B cell (primary cell): ENCODE data around the gene IRAK2. TPM values are rescaled to one million over a fixed set of nuclear protein-coding genes. Genes with fewer than 3 reads are reported as not detected.
A peak's percentile ranks its signal among the peaks of the same experiment; 100 is the strongest.

Source experiments
- ATAC-seq: fragments of 200-7000 bp; cut with Tn5 transposase; one replicate; pipeline ENCODE4 v1.10.0; 2021; ENCODE audit warnings: low read depth, mild to moderate bottlenecking, moderate number of reproducible peaks, moderate library complexity
- CTCF ChIA-PET: fragments of 350-600 bp; sonication (Branson Sonifier 250); formaldehyde crosslinking; loops from one replicate; lab custom pipeline; 2021; ENCODE audit warnings: antibody characterized with exemption, inconsistent platforms; lab: Charles Lee
- POLR2A ChIA-PET: fragments of 350-600 bp; sonication (Branson Sonifier 250); formaldehyde crosslinking; loops from one replicate; lab custom pipeline; 2021; ENCODE audit warnings: antibody characterized with exemption; lab: Charles Lee
- DNase-seq: peaks from one replicate; pipeline ENCODE4 v3.0.0; 2013
- H2AFZ ChIP-seq: 2 replicates; pipeline ENCODE4 v1.6.1; 2012; ENCODE audit warnings: mild to moderate bottlenecking, low read depth, low read length; ENCODE audit not compliant: insufficient read depth, poor library complexity, severe bottlenecking
- H3K27ac ChIP-seq, 2 donors: 1 replicate in 1 of 2; 2 replicates in 1 of 2; pipeline ENCODE4 v1.5.1; 2012 to 2013; ENCODE audit warnings: low read length in 2 of 2, mild to moderate bottlenecking in 2 of 2, moderate library complexity in 1 of 2
- H3K27me3 ChIP-seq, 4 experiments: fragments of 200-600 bp in 1 of 4; sonication (generic) in 1 of 4; replicated peaks in 1 of 4; 1 replicate in 2 of 4; 2 replicates in 2 of 4; pipeline versions ENCODE4 v1.6.1 to v1.7.0; 2013 to 2016; ENCODE audit warnings: low read length in 3 of 4, mild to moderate bottlenecking in 2 of 4, mixed read lengths in 1 of 4, moderate library complexity in 1 of 4; ENCODE audit not compliant: insufficient read depth in 4 of 4, control insufficient read depth in 3 of 4; ENCODE audit errors: control extremely low read depth in 1 of 4
- H3K36me3 ChIP-seq, 2 experiments: replicated peaks in 1 of 2; 1 replicate in 1 of 2; 2 replicates in 1 of 2; pipeline versions ENCODE4 v1.6.1 to v1.7.1; 2013; ENCODE audit warnings: low read length in 1 of 2; ENCODE audit not compliant: insufficient read depth in 2 of 2, control insufficient read depth in 1 of 2; ENCODE audit errors: control extremely low read depth in 1 of 2, extremely low read depth in 1 of 2
- H3K4me1 ChIP-seq, 2 donors: fragments of 200-600 bp in 1 of 2; sonication (generic) in 1 of 2; 1 replicate in 1 of 2; 2 replicates in 1 of 2; pipeline versions ENCODE4 v1.5.1 to v1.6.1; 2013 to 2017; ENCODE audit warnings: low read length in 2 of 2; ENCODE audit not compliant: control insufficient read depth in 2 of 2, insufficient read depth in 2 of 2
- H3K4me2 ChIP-seq: replicated peaks from 2 replicates; pipeline ENCODE3; 2012; ENCODE audit warnings: mild to moderate bottlenecking, low read depth, low read length; ENCODE audit not compliant: poor library complexity, severe bottlenecking
- H3K4me3 ChIP-seq, 5 experiments: fragments of 200-600 bp in 1 of 5; sonication (generic) in 1 of 5; 1 replicate in 3 of 5; 2 replicates in 2 of 5; pipeline versions ENCODE4 v1.5.1 to v1.7.0; 2011 to 2016; ENCODE audit warnings: low read length in 4 of 5, mild to moderate bottlenecking in 4 of 5, low read depth in 2 of 5, control low read depth in 1 of 5, moderate library complexity in 1 of 5; ENCODE audit not compliant: insufficient read depth in 1 of 5; ENCODE audit errors: control extremely low read depth in 1 of 5, extremely low read depth in 1 of 5
- H3K79me2 ChIP-seq: fragments of 200-600 bp; sonication (generic); one replicate; pipeline ENCODE4 v1.6.0; 2016; ENCODE audit warnings: low read length; ENCODE audit not compliant: control insufficient read depth, insufficient read depth
- H3K9ac ChIP-seq: fragments of 200-600 bp; sonication (generic); 2 replicates; pipeline ENCODE4 v1.6.1; 2017; ENCODE audit warnings: mild to moderate bottlenecking, low read length, moderate library complexity
- H3K9me3 ChIP-seq, 3 donors: one replicate each; pipeline versions ENCODE4 v1.6.1 to v1.7.1; 2013; ENCODE audit warnings: low read length in 2 of 3; ENCODE audit not compliant: control insufficient read depth in 2 of 3, insufficient read depth in 1 of 3; ENCODE audit errors: control extremely low read depth in 1 of 3
- H4K20me1 ChIP-seq: 2 replicates; pipeline ENCODE4 v1.6.0; 2012; ENCODE audit warnings: mild to moderate bottlenecking, low read length; ENCODE audit not compliant: insufficient read depth, control insufficient read depth, poor library complexity, severe bottlenecking
- H3K27ac Mint-ChIP-seq: one replicate; pipeline ENCODE4 v1.8.0; 2021; ENCODE audit warnings: mixed read lengths
- H3K27me3 Mint-ChIP-seq: one replicate; pipeline ENCODE4 v1.8.0; 2021; ENCODE audit warnings: mixed read lengths
- H3K4me1 Mint-ChIP-seq: one replicate; pipeline ENCODE4 v1.8.0; 2021; ENCODE audit warnings: mixed read lengths
- H3K4me3 Mint-ChIP-seq: one replicate; pipeline ENCODE4 v1.8.0; 2021; ENCODE audit warnings: mixed read lengths
- H3K9me3 Mint-ChIP-seq: one replicate; pipeline ENCODE4 v1.8.0; 2022; ENCODE audit warnings: mixed read lengths; ENCODE audit not compliant: insufficient read depth
- CTCF ChIP-seq: fragments of 200-600 bp; IDR thresholded peaks from one replicate; pipeline ENCODE4 v1.8.0; 2022; ENCODE audit warnings: antibody characterized with exemption, mild to moderate bottlenecking
- EZH2 ChIP-seq: IDR thresholded peaks from 2 replicates; pipeline ENCODE4 v1.6.1; 2012; ENCODE audit warnings: borderline replicate concordance, low read depth, mild to moderate bottlenecking, moderate library complexity, low read length; ENCODE audit not compliant: insufficient read depth, poor library complexity, severe bottlenecking
- WGBS: methylation state at CpG from one replicate; pipeline ENCODE4 v1.1.5; 2013; ENCODE audit warnings: missing lambda C conversion rate; ENCODE audit not compliant: insufficient coverage; 5-methylcytosine and 5-hydroxymethylcytosine counted together
- intact Hi-C: fragments of 100-400 bp; cut with micrococcal nuclease; formaldehyde crosslinking; loops from one replicate; pipeline ENCODE4 v1.10.0; 2022
- polyA plus RNA-seq: library from polyadenylated mRNA; depleted of rRNA; stranded (reverse); fragments of >200 nt; gene quantifications from 2 replicates; pipeline ENCODE4 v1.2.3, GENCODE V29; 2012
- total RNA-seq, 2 donors: library from RNA; stranded (reverse); fragments of 120-200 nt in 1 of 2; gene quantifications; 1 replicate in 1 of 2; 2 replicates in 1 of 2; pipeline versions ENCODE4 v1.2.3 to v1.2.4, GENCODE V29; 2013 to 2022

IRAK2 gene
- total and polyA plus RNA-seq, 2 donors (not counting 1 experiment from before 2014, with no cell fraction given): 11.8 to 23.2 TPM

- intact Hi-C loops: loop anchor here (1.0 to 10.0 kb wide), 11 partner anchors 26 to 717 kb away; partner anchors contain the start of genes BRPF1, CRELD1, EMC3 and FANCD2
- Histone ChIP-seq H3K79me2 (peaks cover 50% of the 10 kb centered on the region), H3K9ac (peak within 1 kb of the TSS; percentile 88), H3K36me3 (no peaks in the 10 kb centered on the region), H3K4me2 (peak within 1 kb of the TSS; percentile 92), H4K20me1 (peaks cover 35% of the 10 kb centered on the region), H3K4me1 (peaks cover 16 to 27% of the 10 kb centered on the region in 2 donors), H2AFZ (peak within 1 kb of the TSS; percentile 88), H3K27me3 (no peaks in the 10 kb centered on the region), H3K4me3 (peak within 1 kb of the TSS; percentile 61 to 96 (median 84)), H3K27ac (peak within 1 kb of the TSS; percentile 48 to 85), H3K9me3 (no peaks in the 10 kb centered on the region)
- TF ChIP-seq EZH2: no peak
- TF ChIP-seq CTCF: no peak
- peak; percentile 98 for DNase-seq
- WGBS: 1% methylated on average over 46 of the region's 54 CpGs
- POLR2A ChIA-PET: interaction anchor here (0.6 to 2.3 kb wide), 4 partner anchors 18 to 182 kb away, joined by 3 to 6 read pairs (median 3); partner anchors contain the start of gene VHL
- no peaks in the 10 kb centered on the region for H3K27me3 Mint-ChIP-seq
- H3K9me3 Mint-ChIP-seq: no peaks in the 10 kb centered on the region
- ATAC-seq: peak; percentile 96
- H3K27ac Mint-ChIP-seq: peak within 1 kb of the TSS; percentile 97
- CTCF ChIA-PET: interaction anchor here (0.7 to 1.4 kb wide), 4 partner anchors 108 to 204 kb away, joined by 3 to 4 read pairs (median 3); no protein-coding TSS in a partner anchor
- H3K4me1 Mint-ChIP-seq: peaks cover 34% of the 10 kb centered on the region
- peak within 1 kb of the TSS; percentile 94 for H3K4me3 Mint-ChIP-seq
Measured at GRCh38 chr3:10115326-10116137, 49.2 kb upstream of the IRAK2 start, which contains the start of gene BRK1. Gene BRK1 (plus strand): TSS chr3:10115675. CDS start chr3:10115702, 27 bp downstream.
